Cardiac septum (tissue), 1 donor: ENCODE results near the gene TRIM17. TPM values are rescaled to one million over a fixed set of nuclear protein-coding genes. Genes with fewer than 3 reads are reported as not detected.

Experiments
- DNase-seq: peaks from one replicate; pipeline ENCODE4 v3.0.0-alpha.2; 2020; ENCODE audit warnings: low spot score
- intact Hi-C: fragments of 100-400 bp; cut with DNase I; formaldehyde crosslinking; loops from one replicate; pipeline ENCODE4 v1.14.0; 2022
- total RNA-seq: library from RNA; stranded (reverse); fragmentation: NEBNext Ultra II Directional; extraction: Animal tissue kit (Norgen Biotek cat#: 25700); gene quantifications from one replicate; pipeline ENCODE4 v1.2.1, GENCODE V29; 2021
- donor health status: DM: no; HTN: no; CAD: no.

The TRIM17 gene
- total RNA-seq, 1 donor from 2014 or later: 0.46 TPM

GRCh38 chr1:228373004-228373680 lies 43.5 kb downstream of the TRIM17 start:
- DNase-seq: peak; percentile 38
- intact Hi-C loops: no loop called here

- DNase-seq: peak; percentile 76
- intact Hi-C loops: no loop called here
Observed at GRCh38 chr1:228372183-228373003, 44.3 kb downstream of the TRIM17 start.

- DNase-seq: no peak
Observed at GRCh38 chr1:228371741-228372182, 44.9 kb downstream of the TRIM17 start.

GRCh38 chr1:228370941-228371740 lies 45.5 kb downstream of the TRIM17 start:
- intact Hi-C loops: no loop called here
- DNase-seq: peak; percentile 87

More at GRCh38 chr1:228371741-228372182, 44.9 kb downstream of the TRIM17 start:
- intact Hi-C loops: no loop called here

- no peak for DNase-seq
- intact Hi-C loops: no loop called here
Observed at GRCh38 chr1:228370439-228370940, 46.2 kb downstream of the TRIM17 start.

- DNase-seq: peak; percentile 71
- intact Hi-C loops: no loop called here
Observed at GRCh38 chr1:228369608-228370438, 46.8 kb downstream of the TRIM17 start.

GRCh38 chr1:228368801-228369607 lies 47.7 kb downstream of the TRIM17 start:
- intact Hi-C loops: no loop called here
- DNase-seq: peak; percentile 92

- intact Hi-C loops: no loop called here
- DNase-seq: peak; percentile 78
Observed at GRCh38 chr1:228367798-228368791, 48.6 kb downstream of the TRIM17 start.

- peak; percentile 76 for DNase-seq
- intact Hi-C loops: no loop called here
Observed at GRCh38 chr1:228366866-228367741, 49.6 kb downstream of the TRIM17 start.

- intact Hi-C loops: no loop called here
- DNase-seq: peak; percentile 68
Observed at GRCh38 chr1:228366062-228366865, 50.4 kb downstream of the TRIM17 start.

GRCh38 chr1:228365271-228366061 lies 51.2 kb downstream of the TRIM17 start:
- peak; percentile 62 for DNase-seq
- intact Hi-C loops: no loop called here

GRCh38 chr1:228364706-228365213 lies 51.9 kb downstream of the TRIM17 start:
- DNase-seq: peak; percentile 75

GRCh38 chr1:228364068-228364705 lies 52.5 kb downstream of the TRIM17 start:
- intact Hi-C loops: no loop called here

More at GRCh38 chr1:228364706-228365213, 51.9 kb downstream of the TRIM17 start:
- intact Hi-C loops: no loop called here

GRCh38 chr1:228363686-228364067 lies 53.0 kb downstream of the TRIM17 start:
- peak; percentile 74 for DNase-seq
- intact Hi-C loops: no loop called here

More at GRCh38 chr1:228364068-228364705, 52.5 kb downstream of the TRIM17 start:
- peak; percentile 67 for DNase-seq
